BLaER1 treated with 17β-estradiol and CSF1 and Interleukin-3, amounts not matched to agents 10 nM and 100 nM (cell line): ENCODE results near the gene KRT38.
"Not testable (repeated sequence)": the region's sequence is repeated elsewhere in the genome, so short reads cannot be mapped to it uniquely, and the experiment has no call there.

Experiments
- H3K27ac ChIP-seq, 11 experiments: shearing (Covaris generic); formaldehyde crosslinking; 2 replicates each; pipeline ENCODE4 v1.8.1; 2022
- H3K27me3 ChIP-seq, 11 experiments: shearing (Covaris generic); formaldehyde crosslinking; 2 replicates each; pipeline ENCODE4 v1.8.1; 2022
- H3K36me3 ChIP-seq, 11 experiments: shearing (Covaris generic); formaldehyde crosslinking; 2 replicates each; pipeline ENCODE4 v1.8.1; 2022
- H3K4me1 ChIP-seq, 10 experiments: shearing (Covaris generic); formaldehyde crosslinking; 2 replicates each; pipeline ENCODE4 v1.8.1; 2022
- H3K4me2 ChIP-seq, 11 experiments: shearing (Covaris generic); formaldehyde crosslinking; 2 replicates each; pipeline ENCODE4 v1.8.1; 2022
- H3K4me3 ChIP-seq, 10 experiments: shearing (Covaris generic); formaldehyde crosslinking; 2 replicates each; pipeline ENCODE4 v1.8.1; 2022
- H3K9ac ChIP-seq, 11 experiments: shearing (Covaris generic); formaldehyde crosslinking; 2 replicates each; pipeline ENCODE4 v1.8.1; 2022
- H3K9me3 ChIP-seq, 11 experiments: shearing (Covaris generic); formaldehyde crosslinking; replicated peaks in 1 of 11; 2 replicates each; pipeline ENCODE4 v1.8.1; 2022
- H4K20me1 ChIP-seq, 11 experiments: shearing (Covaris generic); formaldehyde crosslinking; 2 replicates each; pipeline ENCODE4 v1.8.1; 2022
- Cebpa-rat ChIP-seq, 11 experiments: shearing (Covaris generic); IDR thresholded peaks; 2 replicates each; pipeline ENCODE4 v1.8.1; 2022

The KRT38 gene

DNA sequence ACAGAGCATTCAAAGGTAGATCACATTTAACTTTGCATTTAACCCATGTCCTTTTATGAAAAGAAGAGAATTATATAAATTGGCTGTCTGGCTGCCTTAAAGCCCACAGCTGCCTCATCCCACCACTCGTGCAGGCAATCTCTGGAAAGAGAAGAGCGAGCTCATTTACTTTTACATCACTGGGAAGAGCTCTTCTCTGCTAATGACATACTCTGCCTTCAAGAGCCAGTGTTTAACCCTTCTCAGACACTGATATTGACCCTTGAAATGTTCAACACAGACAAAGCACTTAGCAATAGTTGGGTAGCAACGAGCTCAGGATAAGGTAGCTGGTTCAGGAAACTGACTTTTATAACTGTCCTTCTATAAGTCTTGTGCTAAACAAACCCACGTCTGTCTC, 6.8 kb downstream of the KRT38 start:
- Histone ChIP-seq H3K27ac (no peak overlapping the region), H3K4me1 (peaks cover 0 to 17% (median 0%) of the 10 kb centered on the region in 10 experiments; a peak in 3 of 20 replicates), H4K20me1 (no peaks in the 10 kb centered on the region), H3K9ac (no peak overlapping the region), H3K4me3 (no peak overlapping the region), H3K27me3 (no peaks in the 10 kb centered on the region), H3K9me3 (no peaks in the 10 kb centered on the region), H3K4me2 (no peak overlapping the region), H3K36me3 (no peaks in the 10 kb centered on the region)
- TF ChIP-seq Cebpa-rat (IDR thresholded peaks at IDR 0.05): no peak

DNA sequence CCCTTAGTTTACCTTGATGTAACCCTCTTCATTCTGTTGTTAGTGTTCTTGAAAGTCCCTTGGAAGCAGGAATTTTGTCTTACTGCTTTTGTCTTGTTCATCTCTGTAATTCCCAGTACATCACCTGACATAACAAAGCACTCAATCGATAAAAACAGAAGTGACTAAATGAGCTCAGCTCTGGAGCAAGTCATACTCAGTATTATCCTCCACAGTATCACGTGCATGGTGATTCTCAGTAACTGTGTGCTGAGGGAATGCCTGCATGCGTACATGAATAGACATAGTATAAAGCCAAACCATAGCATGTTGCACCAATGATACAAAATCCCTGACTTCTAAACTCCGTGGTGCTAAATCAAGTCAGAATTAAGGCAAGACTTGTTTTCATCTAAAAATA, 7.2 kb downstream of the KRT38 start:
- Histone ChIP-seq H3K4me2 (no peak overlapping the region), H3K27me3 (no peaks in the 10 kb centered on the region), H4K20me1 (no peaks in the 10 kb centered on the region), H3K27ac (no peak overlapping the region), H3K36me3 (no peaks in the 10 kb centered on the region), H3K9me3 (no peaks in the 10 kb centered on the region), H3K4me3 (no peak overlapping the region), H3K4me1 (peaks cover 0 to 17% (median 0%) of the 10 kb centered on the region in 10 experiments; a peak in 3 of 20 replicates), H3K9ac (no peak overlapping the region)
- no peak for TF ChIP-seq Cebpa-rat (IDR thresholded peaks at IDR 0.05)

DNA sequence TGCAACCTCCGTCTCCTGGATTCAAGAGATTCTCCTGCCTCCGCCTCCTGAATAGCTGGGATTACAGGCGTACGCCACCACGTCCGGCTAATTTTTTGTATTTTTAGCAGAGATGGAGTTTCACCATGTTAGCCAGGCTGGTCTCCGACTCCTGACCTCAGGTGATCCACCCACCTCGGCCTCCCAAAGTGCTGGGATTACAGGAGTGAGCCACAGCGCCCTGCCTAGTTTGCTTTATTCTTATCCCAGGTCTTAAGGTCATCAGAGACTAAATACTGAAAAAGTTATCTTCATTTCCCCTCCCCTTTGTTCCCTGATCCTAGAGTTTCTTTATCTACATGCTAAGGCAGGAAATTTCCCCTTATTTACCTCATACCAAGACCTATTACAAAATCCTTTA, 10.4 kb downstream of the KRT38 start:
- not testable (repeated sequence) for H3K9ac ChIP-seq, H3K27me3 ChIP-seq, H3K27ac ChIP-seq, H3K36me3 ChIP-seq, H3K4me2 ChIP-seq, H4K20me1 ChIP-seq, H3K4me3 ChIP-seq, H3K9me3 ChIP-seq
- H3K4me1 ChIP-seq: peaks cover 0 to 17% (median 0%) of the 10 kb centered on the region in 10 experiments; a peak in 3 of 20 replicates

DNA sequence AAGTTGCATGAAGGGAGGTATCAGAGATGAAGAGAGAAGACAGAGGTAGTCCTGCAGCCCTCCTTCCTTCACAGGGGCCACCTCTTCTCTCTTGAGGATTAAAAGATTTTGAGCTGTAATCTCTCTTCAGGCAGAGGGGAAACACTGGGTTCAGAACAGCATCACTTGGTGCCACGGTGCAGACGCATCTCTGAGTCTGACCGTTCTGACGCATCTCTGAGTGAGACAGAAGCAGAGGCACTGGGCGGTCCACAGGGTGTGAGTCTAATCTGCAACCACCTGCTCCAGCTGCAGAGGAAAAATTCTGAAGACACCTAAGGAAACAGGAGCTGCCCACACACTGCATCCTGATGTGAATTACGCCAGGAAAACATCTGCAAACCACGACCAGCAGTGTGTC, 11.1 kb downstream of the KRT38 start:
- no peak for TF ChIP-seq Cebpa-rat (IDR thresholded peaks at IDR 0.05)

DNA sequence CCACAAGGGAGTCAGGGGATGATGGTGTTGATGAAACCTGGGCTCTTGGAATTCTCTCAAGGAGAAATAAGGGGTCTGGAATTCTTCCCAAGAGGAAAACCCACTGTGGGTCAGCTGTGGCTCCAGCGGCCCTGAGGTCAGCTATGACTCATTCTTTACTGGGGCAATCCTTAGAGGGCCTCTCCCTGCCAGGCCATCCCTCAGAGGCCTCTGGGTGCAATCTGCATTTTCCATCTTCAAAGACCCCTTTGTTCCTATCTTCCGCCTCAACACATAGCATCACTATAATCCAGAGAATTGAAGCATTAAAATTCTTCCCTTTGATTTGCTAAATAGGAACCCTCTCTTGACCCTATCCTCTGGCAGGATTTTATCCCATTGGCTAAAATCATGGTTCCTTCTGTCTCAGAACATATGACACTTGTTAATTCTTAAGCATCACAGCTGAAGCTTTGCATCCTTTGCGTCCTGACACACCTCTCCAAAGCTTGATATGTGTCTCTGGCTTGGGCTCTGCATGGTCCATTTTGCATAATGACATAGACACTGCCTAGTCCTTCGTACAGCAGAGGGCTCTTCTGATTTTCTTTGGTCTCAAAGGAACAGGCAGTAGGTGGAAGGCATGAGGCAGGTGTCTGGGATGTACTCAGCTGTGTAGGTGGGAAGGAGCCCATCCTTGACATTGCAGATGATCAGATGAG, 12.0 kb downstream of the KRT38 start:
- Histone ChIP-seq H4K20me1 (no peaks in the 10 kb centered on the region), H3K36me3 (no peaks in the 10 kb centered on the region), H3K9me3 (no peaks in the 10 kb centered on the region), H3K4me1 (peaks cover 0 to 17% (median 0%) of the 10 kb centered on the region in 10 experiments; a peak in 3 of 20 replicates), H3K4me2 (no peak overlapping the region), H3K4me3 (no peak overlapping the region), H3K9ac (no peak overlapping the region), H3K27ac (no peak overlapping the region), H3K27me3 (no peaks in the 10 kb centered on the region)
- TF ChIP-seq Cebpa-rat (IDR thresholded peaks at IDR 0.05): no peak

More for the DNA sequence above, 11.1 kb downstream of the KRT38 start:
- H3K36me3 ChIP-seq: no peaks in the 10 kb centered on the region
- no peaks in the 10 kb centered on the region for H3K27me3 ChIP-seq
- no peak overlapping the region for H3K4me3 ChIP-seq
- H3K27ac ChIP-seq: no peak overlapping the region
- H3K9me3 ChIP-seq: no peaks in the 10 kb centered on the region
- no peak overlapping the region for H3K9ac ChIP-seq
- peaks cover 0 to 17% (median 0%) of the 10 kb centered on the region in 10 experiments; a peak in 3 of 20 replicates for H3K4me1 ChIP-seq
- H3K4me2 ChIP-seq: no peak overlapping the region
- no peaks in the 10 kb centered on the region for H4K20me1 ChIP-seq

DNA sequence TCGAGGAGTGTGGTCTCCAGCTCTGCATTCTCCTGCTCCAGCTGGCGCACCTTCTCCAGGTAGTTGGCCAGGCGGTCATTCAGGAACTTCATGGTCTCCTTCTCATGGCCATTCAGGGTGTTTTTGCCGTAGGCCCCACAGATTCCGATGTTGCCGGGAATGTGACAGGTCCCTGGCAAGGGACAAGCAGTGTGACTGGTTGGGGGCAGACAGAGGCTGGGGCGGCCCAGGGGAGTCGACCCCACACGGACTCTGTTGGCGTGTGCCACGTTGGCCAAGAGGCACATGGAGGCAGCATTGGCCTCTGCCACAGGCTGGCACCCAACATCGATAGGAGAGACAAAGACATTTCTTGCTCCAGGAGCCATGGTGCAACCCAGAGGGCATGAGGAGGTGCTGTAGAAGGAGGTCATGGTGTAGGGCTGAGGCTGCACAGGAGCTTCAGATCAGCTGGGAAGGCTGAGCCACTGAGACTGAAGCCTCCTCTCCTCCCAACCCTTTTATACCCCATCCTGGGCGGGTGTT, 16.6 kb downstream of the KRT38 start, which contains the start of gene KRT37:
TSS of gene KRT37 (minus strand) at position 475 of the 525 bp plus-strand sequence. CDS start at position 413, 62 bp downstream.
- no peak within 1 kb of the TSS for H3K4me2 ChIP-seq
- H3K4me3 ChIP-seq: no peak within 1 kb of the TSS
- no peaks in the 10 kb centered on the region for H3K4me1 ChIP-seq
- H3K27ac ChIP-seq: no peak within 1 kb of the TSS
- no peaks in the 10 kb centered on the region for H4K20me1 ChIP-seq
- H3K9me3 ChIP-seq: no peaks in the 10 kb centered on the region
- no peak within 1 kb of the TSS for H3K9ac ChIP-seq
- no peaks in the 10 kb centered on the region for H3K36me3 ChIP-seq
- TF ChIP-seq Cebpa-rat (IDR thresholded peaks at IDR 0.05): no peak
- H3K27me3 ChIP-seq: no peaks in the 10 kb centered on the region

DNA sequence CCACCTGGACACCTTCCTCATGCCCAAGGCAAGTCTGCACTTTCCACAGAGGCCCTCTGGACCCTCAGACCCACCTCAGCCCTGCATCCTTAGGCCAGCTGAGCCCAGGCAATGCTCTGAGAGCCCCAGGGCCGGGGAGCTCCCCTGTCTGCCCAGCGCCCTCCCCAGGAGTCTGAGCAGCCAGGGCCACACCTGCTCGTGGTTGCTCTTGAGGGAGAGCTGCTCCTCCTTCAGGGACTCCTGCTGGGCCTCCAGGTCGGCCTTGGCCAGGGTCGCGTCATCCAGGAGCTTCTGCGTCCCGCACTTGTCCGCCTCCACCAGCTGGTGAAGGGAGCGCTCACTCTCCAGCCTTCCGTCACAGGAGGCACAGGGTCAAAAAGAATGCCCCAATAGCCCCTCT, 18.2 kb downstream of the KRT38 start:
- not testable (repeated sequence) for H3K4me3 ChIP-seq, H3K9ac ChIP-seq, H3K4me1 ChIP-seq, H3K27me3 ChIP-seq, H3K27ac ChIP-seq, H4K20me1 ChIP-seq, H3K9me3 ChIP-seq, H3K36me3 ChIP-seq, H3K4me2 ChIP-seq

DNA sequence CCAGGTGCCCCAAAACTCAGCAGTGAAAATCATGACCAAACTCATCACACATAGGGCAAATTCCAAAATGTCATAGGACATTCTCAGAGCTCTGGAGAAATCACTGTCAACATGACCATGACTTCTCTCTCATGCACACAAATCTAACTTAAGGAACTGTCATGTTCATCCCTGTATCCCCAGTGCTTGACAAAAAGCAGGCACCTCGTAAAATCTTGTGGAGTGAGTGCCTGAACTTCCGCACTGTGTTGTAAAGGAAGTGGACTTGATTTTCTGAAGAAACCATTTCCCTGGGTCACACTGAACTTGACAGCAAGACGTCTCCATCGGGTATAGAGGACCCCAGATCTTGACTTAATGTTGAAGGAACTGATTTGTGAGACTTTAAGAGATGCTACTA, 19.2 kb downstream of the KRT38 start:
- H3K36me3 ChIP-seq: no peaks in the 10 kb centered on the region
- H3K4me3 ChIP-seq: no peak overlapping the region
- H3K27ac ChIP-seq: no peak overlapping the region
- no peak for TF ChIP-seq Cebpa-rat (IDR thresholded peaks at IDR 0.05)
- H3K4me1 ChIP-seq: peaks cover 0 to 7% (median 2%) of the 10 kb centered on the region in 10 experiments; a peak in 8 of 20 replicates
- no peak overlapping the region for H3K9ac ChIP-seq
- no peaks in the 10 kb centered on the region for H4K20me1 ChIP-seq
- no peaks in the 10 kb centered on the region for H3K9me3 ChIP-seq
- no peaks in the 10 kb centered on the region for H3K27me3 ChIP-seq
- no peak overlapping the region for H3K4me2 ChIP-seq

DNA sequence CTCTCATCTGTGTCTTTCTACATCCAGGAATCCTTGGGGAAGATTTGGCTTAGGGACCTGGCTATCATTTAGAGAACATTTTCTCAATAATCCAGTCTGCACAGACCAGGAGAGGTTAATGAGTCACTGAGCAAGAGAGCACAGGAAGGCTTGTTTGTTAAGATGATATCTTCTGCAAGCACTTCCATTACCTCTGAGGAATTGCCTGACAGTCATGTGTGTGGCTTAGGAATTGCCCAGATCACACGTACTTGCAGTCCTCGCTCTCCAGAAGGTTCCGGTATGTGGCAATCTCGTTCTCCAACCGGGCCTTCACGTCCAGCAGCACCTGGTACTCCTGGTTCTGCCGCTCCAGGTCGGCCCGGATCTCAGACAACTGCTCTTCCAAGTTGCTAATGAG, 19.7 kb downstream of the KRT38 start:
- no peak overlapping the region for H3K4me2 ChIP-seq

DNA sequence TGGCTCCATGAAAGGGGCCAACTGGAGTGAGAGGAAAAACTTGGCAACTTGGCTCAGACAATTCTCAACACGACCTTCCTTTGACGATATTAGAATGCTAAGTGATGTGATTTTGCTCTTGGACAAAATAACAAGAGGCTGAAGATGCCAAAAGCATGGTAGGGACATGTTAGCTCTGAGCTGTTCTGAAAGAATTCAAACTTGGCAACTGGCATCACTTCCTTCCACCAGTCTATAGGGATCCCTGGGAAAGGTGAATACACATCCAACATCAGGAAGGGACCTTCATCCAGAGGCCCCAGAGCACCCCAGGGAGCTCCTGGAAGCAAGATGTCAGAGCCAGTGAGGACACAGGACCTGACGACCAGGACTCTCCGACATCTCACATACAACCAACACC, 20.6 kb downstream of the KRT38 start:
- H3K27me3 ChIP-seq: no peaks in the 10 kb centered on the region
- no peaks in the 10 kb centered on the region for H4K20me1 ChIP-seq
- peaks cover 0 to 7% (median 2%) of the 10 kb centered on the region in 10 experiments; a peak in 8 of 20 replicates for H3K4me1 ChIP-seq
- no peaks in the 10 kb centered on the region for H3K9me3 ChIP-seq
- H3K4me3 ChIP-seq: no peak overlapping the region
- TF ChIP-seq Cebpa-rat (IDR thresholded peaks at IDR 0.05): no peak
- no peaks in the 10 kb centered on the region for H3K36me3 ChIP-seq
- H3K9ac ChIP-seq: no peak overlapping the region
- no peak overlapping the region for H3K27ac ChIP-seq
- no peak overlapping the region for H3K4me2 ChIP-seq

More for the DNA sequence above, 19.7 kb downstream of the KRT38 start:
- Histone ChIP-seq H4K20me1 (no peaks in the 10 kb centered on the region), H3K9me3 (no peaks in the 10 kb centered on the region), H3K36me3 (no peaks in the 10 kb centered on the region), H3K27ac (no peak overlapping the region), H3K9ac (no peak overlapping the region), H3K4me1 (peaks cover 0 to 7% (median 2%) of the 10 kb centered on the region in 10 experiments; a peak in 8 of 20 replicates), H3K4me3 (no peak overlapping the region), H3K27me3 (no peaks in the 10 kb centered on the region)
- TF ChIP-seq Cebpa-rat (IDR thresholded peaks at IDR 0.05): no peak
